Mesenchymal stem cell (in vitro differentiated cells and primary cell): ENCODE data around the gene DLX5.

ENCODE experiments used
- DNase-seq: peaks from one replicate; pipeline ENCODE4 v3.0.0-alpha.2; 2013
- H2AFZ ChIP-seq: one replicate; pipeline ENCODE4 v1.6.1; 2013; ENCODE audit warnings: low read depth, mild to moderate bottlenecking, control low read depth, inconsistent platforms, low read length, moderate library complexity
- H2AK5ac ChIP-seq: 2 replicates; pipeline ENCODE4 v1.6.1; 2013; ENCODE audit warnings: low read length, moderate library complexity, mild to moderate bottlenecking, inconsistent platforms; ENCODE audit not compliant: severe bottlenecking
- H2BK120ac ChIP-seq: one replicate; pipeline ENCODE4 v1.6.1; 2013; ENCODE audit warnings: low read depth, mild to moderate bottlenecking, inconsistent platforms, low read length, moderate library complexity
- H2BK12ac ChIP-seq, 2 experiments: one replicate each; pipeline ENCODE4 v1.6.1; 2013; ENCODE audit warnings: inconsistent platforms in 2 of 2, low read length in 2 of 2, mild to moderate bottlenecking in 2 of 2, moderate library complexity in 2 of 2, control low read depth in 1 of 2
- H2BK15ac ChIP-seq: one replicate; pipeline ENCODE4 v1.6.1; 2013; ENCODE audit warnings: mild to moderate bottlenecking, low read depth, inconsistent platforms; ENCODE audit not compliant: poor library complexity, severe bottlenecking
- H2BK5ac ChIP-seq: 2 replicates; pipeline ENCODE4 v1.6.1; 2013; ENCODE audit warnings: low read depth, mild to moderate bottlenecking, low read length, control low read depth, inconsistent platforms; ENCODE audit not compliant: poor library complexity, severe bottlenecking
- H3K14ac ChIP-seq, 2 experiments: one replicate each; pipeline ENCODE4 v1.6.1; 2013; ENCODE audit warnings: inconsistent platforms in 2 of 2, low read length in 2 of 2, control low read depth in 1 of 2, mild to moderate bottlenecking in 1 of 2, moderate library complexity in 1 of 2
- H3K18ac ChIP-seq, 2 experiments: one replicate each; pipeline ENCODE4 v1.6.1; 2013; ENCODE audit warnings: inconsistent platforms in 2 of 2, low read length in 2 of 2, control low read depth in 1 of 2, low read depth in 1 of 2, mild to moderate bottlenecking in 1 of 2
- H3K23ac ChIP-seq, 2 experiments: one replicate each; pipeline ENCODE4 v1.6.1; 2013; ENCODE audit warnings: inconsistent platforms in 2 of 2, low read length in 2 of 2, mild to moderate bottlenecking in 2 of 2, moderate library complexity in 2 of 2, control low read depth in 1 of 2
- H3K27ac ChIP-seq: 2 replicates; pipeline ENCODE4 v1.5.1; 2013; ENCODE audit warnings: mild to moderate bottlenecking, moderate library complexity, low read length, control low read depth, inconsistent platforms; ENCODE audit not compliant: poor library complexity, severe bottlenecking
- H3K27me3 ChIP-seq, 2 experiments: 2 replicates each; pipeline versions ENCODE4 v1.6.1 to v1.7.0; 2013; ENCODE audit warnings: low read length in 2 of 2, mild to moderate bottlenecking in 2 of 2, moderate library complexity in 2 of 2, control low read depth in 1 of 2, inconsistent platforms in 1 of 2; ENCODE audit not compliant: control insufficient read depth in 1 of 2, insufficient read depth in 1 of 2
- H3K36me3 ChIP-seq, 2 experiments: 2 replicates each; pipeline versions ENCODE4 v1.6.1 to v1.7.0; 2013; ENCODE audit warnings: low read length in 2 of 2, control low read depth in 1 of 2, inconsistent platforms in 1 of 2, low read depth in 1 of 2, mild to moderate bottlenecking in 1 of 2; ENCODE audit not compliant: insufficient read depth in 2 of 2, control insufficient read depth in 1 of 2
- H3K4ac ChIP-seq, 2 experiments: one replicate each; pipeline ENCODE4 v1.6.1; 2013; ENCODE audit warnings: inconsistent platforms in 2 of 2, low read length in 2 of 2, mild to moderate bottlenecking in 2 of 2, moderate library complexity in 2 of 2, control low read depth in 1 of 2, low read depth in 1 of 2
- H3K4me1 ChIP-seq: 2 replicates; pipeline ENCODE4 v1.6.1; 2013; ENCODE audit warnings: low read depth, low read length, control low read depth; ENCODE audit not compliant: control insufficient read depth, insufficient read depth
- H3K4me2 ChIP-seq: 2 replicates; pipeline ENCODE4 v1.6.1; 2013; ENCODE audit warnings: low read length, mild to moderate bottlenecking, inconsistent platforms; ENCODE audit not compliant: poor library complexity, severe bottlenecking
- H3K4me3 ChIP-seq, 2 experiments: 2 replicates each; pipeline versions ENCODE4 v1.5.1 to v1.7.0; 2013; ENCODE audit warnings: low read length in 2 of 2, mild to moderate bottlenecking in 2 of 2, control low read depth in 1 of 2, low read depth in 1 of 2; ENCODE audit not compliant: insufficient read depth in 1 of 2
- H3K79me1 ChIP-seq: replicated peaks from 2 replicates; pipeline ENCODE4 v1.6.1; 2013; ENCODE audit warnings: mild to moderate bottlenecking, control low read depth, low read length, inconsistent platforms; ENCODE audit not compliant: poor library complexity, severe bottlenecking
- H3K9ac ChIP-seq: 2 replicates; pipeline ENCODE4 v1.7.0; 2013; ENCODE audit warnings: mild to moderate bottlenecking, low read length, moderate library complexity
- H3K9me3 ChIP-seq: 2 replicates; pipeline ENCODE4 v1.7.0; 2013; ENCODE audit warnings: mild to moderate bottlenecking, low read length; ENCODE audit not compliant: control insufficient read depth
- H4K8ac ChIP-seq: one replicate; pipeline ENCODE4 v1.6.1; 2013; ENCODE audit warnings: inconsistent platforms, mild to moderate bottlenecking, low read length, moderate library complexity
- H4K91ac ChIP-seq: one replicate; pipeline ENCODE4 v1.6.1; 2013; ENCODE audit warnings: mild to moderate bottlenecking, low read length, inconsistent platforms
- WGBS: methylation state at CpG from one replicate; pipeline ENCODE4 v1.1.7; 2013; ENCODE audit warnings: mixed read lengths; 5-methylcytosine and 5-hydroxymethylcytosine counted together

The DLX5 gene

DNA sequence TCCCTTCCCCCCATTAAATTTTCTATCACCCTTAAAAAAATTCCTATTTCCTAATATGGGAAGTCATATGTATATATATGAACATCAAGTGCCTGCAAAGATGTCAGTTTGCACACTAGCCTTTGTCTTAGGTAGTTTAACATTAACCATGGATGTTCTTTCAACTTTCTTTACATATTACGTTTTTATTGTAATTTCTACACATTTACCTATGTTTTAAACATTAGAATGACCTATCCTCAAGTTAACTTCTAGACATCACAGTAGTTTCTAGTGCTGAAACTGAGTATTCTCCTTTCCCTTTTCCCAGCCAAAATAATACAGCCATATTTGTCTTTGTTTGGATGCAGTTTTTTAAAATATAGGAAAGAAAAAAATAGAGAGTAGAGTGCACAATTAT, 13.5 kb downstream of the DLX5 start:
- Histone ChIP-seq H2BK15ac (no peak overlapping the region), H3K4me3 (no peak overlapping the region)
- WGBS = no CpG with 5 or more reads among the region's 1 CpG

DNA sequence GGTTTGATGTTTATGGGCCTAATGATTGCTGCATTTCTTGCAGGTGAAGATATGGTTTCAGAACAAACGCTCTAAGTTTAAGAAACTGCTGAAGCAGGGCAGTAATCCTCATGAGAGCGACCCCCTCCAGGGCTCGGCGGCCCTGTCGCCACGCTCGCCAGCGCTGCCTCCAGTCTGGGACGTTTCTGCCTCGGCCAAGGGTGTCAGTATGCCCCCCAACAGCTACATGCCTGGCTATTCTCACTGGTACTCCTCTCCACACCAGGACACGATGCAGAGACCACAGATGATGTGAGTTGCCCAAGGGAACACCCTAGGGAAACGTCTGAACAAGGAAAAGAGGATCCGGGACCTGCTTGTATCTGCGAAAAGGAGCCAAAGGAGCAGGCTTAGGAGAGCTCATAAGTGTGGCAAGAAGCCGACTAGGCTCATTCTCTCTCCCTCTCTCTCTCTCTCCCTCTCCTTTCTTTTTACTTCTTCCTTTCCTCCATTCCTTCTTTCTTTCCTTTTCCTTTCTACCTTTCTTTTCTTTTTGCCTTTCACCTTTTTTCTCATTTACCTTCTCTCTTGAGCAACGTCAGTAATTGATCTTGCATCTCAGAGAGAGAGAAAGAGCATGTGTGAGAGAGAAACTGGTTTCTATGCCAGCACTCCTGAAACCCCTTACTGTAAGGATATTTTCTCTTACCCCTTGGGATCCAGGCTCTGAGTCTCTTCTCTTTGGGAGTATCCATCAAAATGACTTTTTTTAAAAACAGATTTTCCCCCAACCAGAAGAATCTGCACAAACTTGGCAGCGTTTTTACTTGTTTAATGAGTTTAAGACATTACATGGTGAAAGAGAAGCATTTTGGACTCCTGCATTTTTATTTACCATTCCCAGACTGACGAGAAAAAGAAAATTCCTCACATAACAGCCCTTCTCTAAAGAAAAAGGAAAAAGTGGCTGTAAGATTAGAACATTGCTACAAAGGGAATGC, 14.6 kb downstream of the DLX5 start:
- no peak overlapping the region for H3K27ac ChIP-seq
- H2AK5ac ChIP-seq = no peak overlapping the region
- no peak overlapping the region for H3K4me2 ChIP-seq
- H4K8ac ChIP-seq = no peak overlapping the region
- no peak overlapping the region for H2BK120ac ChIP-seq
- H3K36me3 ChIP-seq = no peaks in the 10 kb centered on the region
- no peak overlapping the region for H4K91ac ChIP-seq
- DNase-seq = no peak
- H2BK15ac ChIP-seq = no peak overlapping the region
- no peak overlapping the region for H3K18ac ChIP-seq
- no peak overlapping the region for H2BK12ac ChIP-seq
- H3K9ac ChIP-seq = no peak overlapping the region
- no peak overlapping the region for H3K23ac ChIP-seq
- no peak overlapping the region for H2AFZ ChIP-seq
- WGBS = 0% methylated on average over 15 of the region's 18 CpGs
- H3K9me3 ChIP-seq = peaks cover 5% of the 10 kb centered on the region
- no peak overlapping the region for H3K14ac ChIP-seq
- peaks cover 19% of the 10 kb centered on the region for H3K4me1 ChIP-seq
- no peak overlapping the region for H3K4me3 ChIP-seq
- no peak overlapping the region for H3K4ac ChIP-seq
- H3K79me1 ChIP-seq = no peaks in the 10 kb centered on the region
- H3K27me3 ChIP-seq = peaks cover 91 to 95% of the 10 kb centered on the region in 2 experiments
- no peak overlapping the region for H2BK5ac ChIP-seq

More for the DNA sequence above, 13.5 kb downstream of the DLX5 start:
- Histone ChIP-seq H3K23ac (no peak overlapping the region), H2AK5ac (no peak overlapping the region), H3K9ac (no peak overlapping the region), H4K8ac (no peak overlapping the region), H2BK12ac (no peak overlapping the region), H3K79me1 (no peaks in the 10 kb centered on the region), H3K36me3 (no peaks in the 10 kb centered on the region), H3K4me1 (peaks cover 10% of the 10 kb centered on the region), H3K14ac (no peak overlapping the region), H2BK120ac (no peak overlapping the region), H2AFZ (no peak overlapping the region), H4K91ac (no peak overlapping the region), H2BK5ac (no peak overlapping the region), H3K27me3 (peaks cover 96 to 97% of the 10 kb centered on the region in 2 experiments), H3K4me2 (no peak overlapping the region), H3K9me3 (peaks cover 5% of the 10 kb centered on the region), H3K4ac (no peak overlapping the region), H3K27ac (no peak overlapping the region), H3K18ac (no peak overlapping the region)
- DNase-seq = no peak

DNA sequence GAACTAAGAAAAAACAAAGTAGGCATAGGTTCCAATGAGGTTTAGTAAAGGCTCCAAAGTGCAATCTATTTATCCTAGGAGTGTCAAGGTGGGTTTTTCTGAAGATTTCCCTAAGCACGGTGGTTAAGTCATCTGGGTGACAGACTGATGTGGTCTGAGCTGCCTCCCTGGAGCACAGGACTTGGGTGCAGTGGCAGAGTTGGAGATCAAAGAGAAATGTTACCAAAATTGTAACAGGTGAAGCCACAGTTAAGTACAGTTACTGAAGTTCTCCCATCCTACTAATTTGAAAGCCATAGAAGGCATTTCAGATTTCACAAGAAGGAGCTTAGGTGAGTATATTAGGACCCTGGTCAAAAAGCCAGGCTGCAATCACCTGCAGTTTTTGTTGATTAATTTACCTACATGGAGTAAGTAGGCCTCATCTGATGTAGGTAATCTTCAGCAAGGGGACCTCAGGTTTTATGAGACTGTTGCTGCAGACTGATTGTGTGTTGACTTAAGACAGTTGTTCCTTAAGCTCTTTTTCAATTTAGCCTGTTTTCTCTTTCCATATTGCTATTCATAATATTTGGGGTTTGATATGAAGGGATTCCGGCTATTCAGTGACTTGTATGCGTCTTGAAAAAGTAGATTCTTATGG, 16.2 kb downstream of the DLX5 start:
- peaks cover 5% of the 10 kb centered on the region for H3K9me3 ChIP-seq
- no peaks in the 10 kb centered on the region for H3K36me3 ChIP-seq
- H3K18ac ChIP-seq = no peak overlapping the region
- H3K4me3 ChIP-seq = no peak overlapping the region
- H3K27me3 ChIP-seq = peaks cover 91 to 93% of the 10 kb centered on the region in 2 experiments
- H3K14ac ChIP-seq = no peak overlapping the region
- no peak overlapping the region for H2AK5ac ChIP-seq
- H3K9ac ChIP-seq = no peak overlapping the region
- no peak overlapping the region for H2BK120ac ChIP-seq
- H3K4ac ChIP-seq = no peak overlapping the region
- WGBS = 50% methylated on average over 2 of the region's 3 CpGs
- H2BK12ac ChIP-seq = no peak overlapping the region
- H3K4me2 ChIP-seq = no peak overlapping the region
- no peak overlapping the region for H4K8ac ChIP-seq
- peaks cover 22% of the 10 kb centered on the region for H3K4me1 ChIP-seq
- no peak for DNase-seq
- no peak overlapping the region for H2BK15ac ChIP-seq
- no peak overlapping the region for H4K91ac ChIP-seq
- H3K79me1 ChIP-seq = no peaks in the 10 kb centered on the region
- no peak overlapping the region for H3K27ac ChIP-seq
- no peak overlapping the region for H2BK5ac ChIP-seq
- no peak overlapping the region for H2AFZ ChIP-seq
- H3K23ac ChIP-seq = no peak overlapping the region

DNA sequence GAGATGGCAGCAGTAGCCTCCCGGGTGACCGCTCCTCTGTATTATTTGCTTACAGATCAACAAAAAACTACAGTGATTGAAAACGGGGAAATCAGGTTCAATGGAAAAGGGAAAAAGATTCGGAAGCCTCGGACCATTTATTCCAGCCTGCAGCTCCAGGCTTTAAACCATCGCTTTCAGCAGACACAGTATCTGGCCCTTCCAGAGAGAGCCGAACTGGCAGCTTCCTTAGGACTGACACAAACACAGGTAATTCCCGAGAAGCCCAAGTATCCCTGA, 17.1 kb downstream of the DLX5 start:
- H2BK5ac ChIP-seq = no peak overlapping the region
- no peaks in the 10 kb centered on the region for H3K79me1 ChIP-seq
- no peak overlapping the region for H3K4me3 ChIP-seq
- no peak overlapping the region for H3K23ac ChIP-seq
- no peak overlapping the region for H2BK15ac ChIP-seq
- no peak overlapping the region for H3K9ac ChIP-seq
- H3K4ac ChIP-seq = no peak overlapping the region
- no peak overlapping the region for H4K91ac ChIP-seq
- no peaks in the 10 kb centered on the region for H3K36me3 ChIP-seq
- 23% methylated on average over 6 of the region's 8 CpGs for WGBS
- no peak for DNase-seq
- peaks cover 5% of the 10 kb centered on the region for H3K9me3 ChIP-seq
- no peak overlapping the region for H3K4me2 ChIP-seq
- no peak overlapping the region for H3K27ac ChIP-seq
- peaks cover 22% of the 10 kb centered on the region for H3K4me1 ChIP-seq
- no peak overlapping the region for H4K8ac ChIP-seq
- H3K18ac ChIP-seq = no peak overlapping the region
- H2AK5ac ChIP-seq = no peak overlapping the region
- no peak overlapping the region for H2BK120ac ChIP-seq
- H3K14ac ChIP-seq = no peak overlapping the region
- H2BK12ac ChIP-seq = no peak overlapping the region
- H2AFZ ChIP-seq = no peak overlapping the region
- H3K27me3 ChIP-seq = peaks cover 91 to 93% of the 10 kb centered on the region in 2 experiments
